IMR-90 (cell line): ENCODE results near the gene ARMC3.

Experiments used
- CEBPB ChIP-seq: IDR thresholded peaks from 2 replicates; pipeline ENCODE4 v1.6.1; 2012; ENCODE audit warnings: low read depth, low read length, improper control_type of control experiment
- MAFK ChIP-seq: IDR thresholded peaks from 2 replicates; pipeline ENCODE4 v1.6.1; 2012; ENCODE audit warnings: low read depth, low read length, improper control_type of control experiment
- POLR2A ChIP-seq: IDR thresholded peaks from 2 replicates; pipeline ENCODE4 v1.6.1; 2012; ENCODE audit warnings: mild to moderate bottlenecking, low read depth, low read length
- RAD21 ChIP-seq: IDR thresholded peaks from 2 replicates; pipeline ENCODE4 v1.6.1; 2012; ENCODE audit warnings: low read length, improper control_type of control experiment
- RCOR1 ChIP-seq: IDR thresholded peaks from 2 replicates; pipeline ENCODE4 v1.6.1; 2012; ENCODE audit warnings: mild to moderate bottlenecking, low read length, improper control_type of control experiment; ENCODE audit not compliant: insufficient replicate concordance
- RFX5 ChIP-seq: IDR thresholded peaks from 2 replicates; pipeline ENCODE4 v1.8.0; 2012; ENCODE audit warnings: low read depth, mild to moderate bottlenecking, low read length, moderate library complexity
- TF ChIP-seq, protein P1 (sequence below): conservative IDR thresholded peaks from 2 replicates; pipeline ENCODE4 v1.5.1; 2012; ENCODE audit warnings: mild to moderate bottlenecking, low read depth, low read length, improper control_type of control experiment

DNA sequence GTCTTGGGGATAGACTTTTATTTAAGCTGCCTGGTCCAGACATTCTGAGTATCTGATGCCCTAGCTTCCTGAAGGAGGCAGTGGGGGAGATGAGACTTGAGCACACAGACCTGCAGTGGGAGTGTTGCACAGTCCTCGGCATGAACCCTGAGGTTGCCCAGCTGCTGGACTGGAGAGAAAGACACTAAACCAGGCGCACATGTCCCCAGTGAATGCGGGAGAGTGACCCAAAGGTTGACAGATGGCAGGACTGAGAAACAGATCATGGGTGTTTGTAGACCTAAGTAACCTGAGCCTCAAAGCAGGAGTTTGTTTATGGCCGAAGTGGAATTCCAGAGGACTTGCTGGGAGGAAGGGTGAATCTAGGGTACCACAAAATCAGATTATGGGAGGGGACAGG, 151.8 kb downstream of the ARMC3 start:
- TF ChIP-seq, protein P1, sequence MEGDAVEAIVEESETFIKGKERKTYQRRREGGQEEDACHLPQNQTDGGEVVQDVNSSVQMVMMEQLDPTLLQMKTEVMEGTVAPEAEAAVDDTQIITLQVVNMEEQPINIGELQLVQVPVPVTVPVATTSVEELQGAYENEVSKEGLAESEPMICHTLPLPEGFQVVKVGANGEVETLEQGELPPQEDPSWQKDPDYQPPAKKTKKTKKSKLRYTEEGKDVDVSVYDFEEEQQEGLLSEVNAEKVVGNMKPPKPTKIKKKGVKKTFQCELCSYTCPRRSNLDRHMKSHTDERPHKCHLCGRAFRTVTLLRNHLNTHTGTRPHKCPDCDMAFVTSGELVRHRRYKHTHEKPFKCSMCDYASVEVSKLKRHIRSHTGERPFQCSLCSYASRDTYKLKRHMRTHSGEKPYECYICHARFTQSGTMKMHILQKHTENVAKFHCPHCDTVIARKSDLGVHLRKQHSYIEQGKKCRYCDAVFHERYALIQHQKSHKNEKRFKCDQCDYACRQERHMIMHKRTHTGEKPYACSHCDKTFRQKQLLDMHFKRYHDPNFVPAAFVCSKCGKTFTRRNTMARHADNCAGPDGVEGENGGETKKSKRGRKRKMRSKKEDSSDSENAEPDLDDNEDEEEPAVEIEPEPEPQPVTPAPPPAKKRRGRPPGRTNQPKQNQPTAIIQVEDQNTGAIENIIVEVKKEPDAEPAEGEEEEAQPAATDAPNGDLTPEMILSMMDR = no peak
- TF ChIP-seq RCOR1 (no peak), CEBPB (no peak), RFX5 (no peak), POLR2A (no peak), MAFK (no peak), RAD21 (no peak)
